IMR-90 (cell line): Measurements from ENCODE around the gene CDH13. TPM values are rescaled to one million over a fixed set of nuclear protein-coding genes. Genes with fewer than 3 reads are reported as not detected.

ENCODE experiments used
- ATAC-seq: fragments of 200-7000 bp; cut with Tn5 transposase; 2 replicates; pipeline ENCODE4 v1.9.1; 2020; ENCODE audit warnings: low read depth, mild to moderate bottlenecking, moderate library complexity
- BruUV-seq: library from RNA; stranded (reverse); fragments of 400-500 nt; replicated peaks from 2 replicates; lab custom pipeline; 2021; lab: Mats Ljungman, UMichigan
- CTCF ChIA-PET: fragments of 300-600 bp; formaldehyde crosslinking; extraction: SDS; loops from one replicate; lab custom pipeline; 2021; ENCODE audit warnings: antibody characterized with exemption; lab: Yijun Ruan, JAX
- POLR2A ChIA-PET: fragments of 300-600 bp; sonication (Branson Sonifier 250); formaldehyde crosslinking; loops from one replicate; lab custom pipeline; 2022; ENCODE audit warnings: antibody characterized with exemption; ENCODE audit not compliant: unreplicated experiment; lab: Charles Lee
- DNase-seq: peaks from one replicate; pipeline ENCODE4 v3.0.0; 2013
- H2AFZ ChIP-seq: replicated peaks from 2 replicates; pipeline ENCODE3; 2013; ENCODE audit warnings: low read length, mild to moderate bottlenecking; ENCODE audit not compliant: poor library complexity
- H2AK5ac ChIP-seq: 2 replicates; pipeline ENCODE4 v1.6.1; 2013; ENCODE audit warnings: low read depth, low read length, inconsistent platforms
- H2AK9ac ChIP-seq: replicated peaks from 2 replicates; pipeline ENCODE3; 2013; ENCODE audit warnings: mild to moderate bottlenecking, low read depth, low read length, moderate library complexity; ENCODE audit not compliant: poor library complexity
- H2BK120ac ChIP-seq: 2 replicates; pipeline ENCODE4 v1.6.1; 2013; ENCODE audit warnings: low read depth, low read length, inconsistent platforms
- H2BK15ac ChIP-seq: 3 replicates; pipeline ENCODE4 v1.6.1; 2013; ENCODE audit warnings: low read depth, low read length, inconsistent platforms
- H2BK20ac ChIP-seq: 2 replicates; pipeline ENCODE4 v1.6.1; 2013; ENCODE audit warnings: low read depth, mild to moderate bottlenecking, inconsistent platforms, low read length, moderate library complexity
- H2BK5ac ChIP-seq: 2 replicates; pipeline ENCODE4 v1.6.1; 2013; ENCODE audit warnings: mild to moderate bottlenecking, low read depth, low read length, inconsistent platforms; ENCODE audit not compliant: poor library complexity, severe bottlenecking
- H3K14ac ChIP-seq: replicated peaks from 2 replicates; pipeline ENCODE4 v1.6.1; 2013; ENCODE audit warnings: low read depth, low read length, inconsistent platforms
- H3K18ac ChIP-seq: 2 replicates; pipeline ENCODE4 v1.6.1; 2013; ENCODE audit warnings: low read depth, low read length, control low read depth
- H3K23ac ChIP-seq: 2 replicates; pipeline ENCODE4 v1.6.1; 2013; ENCODE audit warnings: low read depth, low read length, inconsistent platforms
- H3K27ac ChIP-seq: 2 replicates; pipeline ENCODE4 v1.5.1; 2013; ENCODE audit warnings: mild to moderate bottlenecking, control low read depth, low read length; ENCODE audit not compliant: insufficient read depth
- H3K27me3 ChIP-seq: 2 replicates; pipeline ENCODE4 v1.6.1; 2013; ENCODE audit warnings: low read length; ENCODE audit not compliant: control insufficient read depth, insufficient read depth
- H3K36me3 ChIP-seq: 2 replicates; pipeline ENCODE4 v1.6.1; 2013; ENCODE audit warnings: low read length, mixed read lengths; ENCODE audit not compliant: control insufficient read depth, insufficient read depth
- H3K4ac ChIP-seq: 2 replicates; pipeline ENCODE4 v1.6.1; 2013; ENCODE audit warnings: low read depth, low read length, inconsistent platforms
- H3K4me1 ChIP-seq: 2 replicates; pipeline ENCODE4 v1.6.1; 2013; ENCODE audit warnings: low read length, mixed read lengths; ENCODE audit not compliant: control insufficient read depth, insufficient read depth
- H3K4me2 ChIP-seq: 2 replicates; pipeline ENCODE4 v1.6.1; 2013; ENCODE audit warnings: low read depth, mild to moderate bottlenecking, control low read depth, low read length, moderate library complexity
- H3K4me3 ChIP-seq: 2 replicates; pipeline ENCODE4 v1.5.1; 2013; ENCODE audit warnings: low read depth, mild to moderate bottlenecking, control low read depth, low read length, moderate library complexity; ENCODE audit not compliant: insufficient read depth
- H3K56ac ChIP-seq: 2 replicates; pipeline ENCODE4 v1.6.1; 2013; ENCODE audit warnings: low read length, inconsistent platforms; ENCODE audit not compliant: insufficient read depth; ENCODE audit errors: extremely low read depth
- H3K79me1 ChIP-seq, 2 experiments: 2 replicates each; pipeline ENCODE4 v1.6.1; 2013; ENCODE audit warnings: low read length in 2 of 2, inconsistent platforms in 1 of 2, low read depth in 1 of 2
- H3K9ac ChIP-seq: 2 replicates; pipeline ENCODE4 v1.6.1; 2013; ENCODE audit warnings: low read depth, low read length, control low read depth
- H3K9me1 ChIP-seq: 2 replicates; pipeline ENCODE4 v1.6.1; 2013; ENCODE audit warnings: low read length, inconsistent platforms; ENCODE audit not compliant: insufficient read depth
- H3K9me3 ChIP-seq: 2 replicates; pipeline ENCODE4 v1.6.1; 2013; ENCODE audit warnings: low read length; ENCODE audit not compliant: control insufficient read depth, insufficient read depth
- H4K20me1 ChIP-seq: 2 replicates; pipeline ENCODE4 v1.6.1; 2013; ENCODE audit warnings: low read length, inconsistent platforms; ENCODE audit not compliant: insufficient read depth
- H4K5ac ChIP-seq: 2 replicates; pipeline ENCODE4 v1.6.1; 2013; ENCODE audit warnings: mild to moderate bottlenecking, low read depth, low read length, control low read depth
- H4K8ac ChIP-seq, 2 experiments: 2 replicates each; pipeline ENCODE4 v1.6.1; 2013; ENCODE audit warnings: low read depth in 2 of 2, low read length in 2 of 2, control low read depth in 1 of 2, inconsistent platforms in 1 of 2
- H4K91ac ChIP-seq: 2 replicates; pipeline ENCODE4 v1.6.1; 2013; ENCODE audit warnings: low read depth, low read length, inconsistent platforms; ENCODE audit not compliant: insufficient read depth
- CEBPB ChIP-seq: IDR thresholded peaks from 2 replicates; pipeline ENCODE4 v1.6.1; 2012; ENCODE audit warnings: low read depth, low read length, improper control_type of control experiment
- CTCF ChIP-seq: conservative IDR thresholded peaks from 2 replicates; pipeline ENCODE4 v1.5.1; 2012; ENCODE audit warnings: mild to moderate bottlenecking, low read depth, low read length, improper control_type of control experiment
- FOS ChIP-seq: fragments of 150-350 bp; IDR thresholded peaks from 2 replicates; pipeline ENCODE4 v1.6.1; 2016; ENCODE audit warnings: low read depth, low read length
- MXI1 ChIP-seq: IDR thresholded peaks from 2 replicates; pipeline ENCODE4 v1.6.1; 2012; ENCODE audit warnings: low read depth, mild to moderate bottlenecking, low read length, moderate library complexity, borderline replicate concordance
- RFX5 ChIP-seq: IDR thresholded peaks from 2 replicates; pipeline ENCODE4 v1.8.0; 2012; ENCODE audit warnings: low read depth, mild to moderate bottlenecking, low read length, moderate library complexity
- WGBS, 2 experiments: methylation state at CpG; one replicate each; pipeline versions ENCODE4 v1.1.5 to v1.1.7; 2013; ENCODE audit warnings: missing lambda C conversion rate in 2 of 2; ENCODE audit not compliant: insufficient read length in 1 of 2; ENCODE audit errors: extremely low coverage in 2 of 2; 5-methylcytosine and 5-hydroxymethylcytosine counted together
- dilution Hi-C: fragments of 300-500 bp; cut with HindIII; formaldehyde crosslinking; loops from one replicate; pipeline ENCODE4 v1.14.3; 2018; ENCODE audit warnings: low sequenced_read_pairs; ENCODE audit not compliant: unreplicated experiment
- in situ Hi-C: fragments of 300-500 bp; cut with MboI; formaldehyde crosslinking; loops from 3 replicates; pipeline ENCODE4 v1.14.3; 2019; ENCODE audit warnings: low sequenced_read_pairs, inconsistent platforms, mixed read lengths
- intact Hi-C: fragments of 100-400 bp; cut with micrococcal nuclease; formaldehyde crosslinking; loops from 2 replicates; pipeline ENCODE4 v1.10.0; 2022
- polyA plus RNA-seq, 3 experiments: library from polyadenylated mRNA; depleted of rRNA; stranded (reverse); fragments of >200 nt; gene quantifications; 2 replicates each; pipeline ENCODE4 v1.2.3, GENCODE V29; 2012; ENCODE audit warnings: low replicate concordance in 1 of 3
- total RNA-seq: library from RNA; depleted of rRNA; stranded (reverse); fragments of >200 nt; gene quantifications from 2 replicates; pipeline ENCODE4 v1.2.3, GENCODE V29; 2012

Gene CDH13
- total and polyA plus RNA-seq, 2 of the 4 experiments (the other 2 are of a cell fraction), result 61.6 to 74.7 TPM

GRCh38 chr16:82616356-82616755 lies 10.4 kb upstream of the CDH13 start:
- no peaks in the 10 kb centered on the region for H3K79me1 ChIP-seq
- no peak overlapping the region for H2BK120ac ChIP-seq
- H4K20me1 ChIP-seq, result no peaks in the 10 kb centered on the region
- no peak overlapping the region for H3K27ac ChIP-seq
- H3K4me1 ChIP-seq, result no peaks in the 10 kb centered on the region
- dilution Hi-C loops, result no loop called here
- intact Hi-C loops, result no loop called here
- no peak overlapping the region for H3K18ac ChIP-seq
- ChIA-PET CTCF (interaction anchor here (1.6 kb wide), 1 partner anchor 13 kb away, joined by 5 read pairs; no protein-coding TSS in a partner anchor), POLR2A (no interaction called here)
- H2AFZ ChIP-seq, result no peak overlapping the region
- H3K9me1 ChIP-seq, result no peaks in the 10 kb centered on the region
- TF ChIP-seq FOS (no peak), CEBPB (no peak), CTCF (no peak), MXI1 (no peak), RFX5 (no peak)
- H4K8ac ChIP-seq, result no peak overlapping the region
- H3K27me3 ChIP-seq, result peaks cover 42% of the 10 kb centered on the region
- H3K4ac ChIP-seq, result no peak overlapping the region
- H4K5ac ChIP-seq, result no peak overlapping the region
- H2AK5ac ChIP-seq, result no peak overlapping the region
- no peak overlapping the region for H2AK9ac ChIP-seq
- DNase-seq (no peak), ATAC-seq (no peak)
- H2BK5ac ChIP-seq, result no peak overlapping the region
- no CpG with 5 or more reads among the region's 4 CpGs for WGBS, 2 experiments
- H3K4me3 ChIP-seq, result no peak overlapping the region
- H3K9ac ChIP-seq, result no peak overlapping the region
- no TSS peak for BruUV-seq
- no peaks in the 10 kb centered on the region for H3K9me3 ChIP-seq
- in situ Hi-C loops, result loop anchor here (25.0 kb wide), 1 partner anchor 821 kb away; no protein-coding TSS in a partner anchor
- no peak overlapping the region for H4K91ac ChIP-seq
- no peak overlapping the region for H3K4me2 ChIP-seq
- H2BK20ac ChIP-seq, result no peak overlapping the region
- H2BK15ac ChIP-seq, result no peak overlapping the region
- H3K56ac ChIP-seq, result no peak overlapping the region
- no peak overlapping the region for H3K14ac ChIP-seq
- H3K36me3 ChIP-seq, result no peaks in the 10 kb centered on the region
- H3K23ac ChIP-seq, result no peak overlapping the region
